Astrocyte (in vitro differentiated cells and primary cell): ENCODE results near the gene FYN. TPM values are rescaled to one million over a fixed set of nuclear protein-coding genes. Genes with fewer than 3 reads are reported as not detected.

Source experiments
- DNase-seq: peaks from one replicate; pipeline ENCODE4 v3.0.0-alpha.2; 2010; ENCODE audit warnings: low read depth
- FAIRE-seq: peaks from 2 replicates; lab custom pipeline; 2011; peaks lifted over from hg19 to GRCh38; lab: Jason Lieb, UNC
- H2AFZ ChIP-seq: 2 replicates; pipeline ENCODE4 v1.6.0; 2012; ENCODE audit warnings: low read depth, low read length, inconsistent platforms
- H3K27ac ChIP-seq: 2 replicates; pipeline ENCODE4 v1.5.1; 2011; ENCODE audit warnings: low read depth, low read length, inconsistent platforms
- H3K27me3 ChIP-seq: 2 replicates; pipeline ENCODE4 v1.6.0; 2011; ENCODE audit warnings: low read length, inconsistent platforms; ENCODE audit not compliant: insufficient read depth
- H3K36me3 ChIP-seq: 2 replicates; pipeline ENCODE4 v1.5.1; 2011; ENCODE audit warnings: low read length, inconsistent platforms; ENCODE audit not compliant: insufficient read depth
- H3K4me1 ChIP-seq: 2 replicates; pipeline ENCODE4 v1.5.1; 2011; ENCODE audit warnings: low read length, inconsistent platforms; ENCODE audit not compliant: insufficient read depth
- H3K4me2 ChIP-seq: 2 replicates; pipeline ENCODE4 v1.6.0; 2012; ENCODE audit warnings: low read length, inconsistent platforms
- H3K4me3 ChIP-seq: 2 replicates; pipeline ENCODE4 v1.5.1; 2011; ENCODE audit warnings: low read depth, mild to moderate bottlenecking, low read length, inconsistent platforms; ENCODE audit not compliant: insufficient read depth
- H3K79me2 ChIP-seq: 2 replicates; pipeline ENCODE4 v1.6.0; 2012; ENCODE audit warnings: mild to moderate bottlenecking, low read length, inconsistent platforms; ENCODE audit not compliant: insufficient read depth
- H3K9ac ChIP-seq: 2 replicates; pipeline ENCODE4 v1.6.0; 2012; ENCODE audit warnings: mild to moderate bottlenecking, low read length, inconsistent platforms
- H3K9me3 ChIP-seq: 2 replicates; pipeline ENCODE4 v1.5.1; 2012; ENCODE audit warnings: low read depth, mild to moderate bottlenecking, low read length, inconsistent platforms; ENCODE audit not compliant: insufficient read depth
- H4K20me1 ChIP-seq: 2 replicates; pipeline ENCODE4 v1.6.0; 2012; ENCODE audit warnings: low read length, inconsistent platforms; ENCODE audit not compliant: insufficient read depth
- H3K27ac Mint-ChIP-seq: one replicate; pipeline ENCODE4 v1.8.0; 2021; ENCODE audit warnings: mild to moderate bottlenecking, mixed read lengths; ENCODE audit not compliant: unreplicated experiment
- H3K27me3 Mint-ChIP-seq: one replicate; pipeline ENCODE4 v1.8.0; 2021; ENCODE audit warnings: low read depth, mixed read lengths; ENCODE audit not compliant: unreplicated experiment
- H3K36me3 Mint-ChIP-seq: one replicate; pipeline ENCODE4 v1.8.0; 2021; ENCODE audit warnings: low read depth, mixed read lengths; ENCODE audit not compliant: unreplicated experiment
- H3K4me1 Mint-ChIP-seq: one replicate; pipeline ENCODE4 v1.8.0; 2021; ENCODE audit warnings: low read depth, mixed read lengths; ENCODE audit not compliant: unreplicated experiment
- H3K4me3 Mint-ChIP-seq: one replicate; pipeline ENCODE4 v1.8.0; 2021; ENCODE audit warnings: mild to moderate bottlenecking, moderate library complexity, mixed read lengths; ENCODE audit not compliant: unreplicated experiment
- H3K9me3 Mint-ChIP-seq: one replicate; pipeline ENCODE4 v1.8.0; 2021; ENCODE audit warnings: mild to moderate bottlenecking, mixed read lengths; ENCODE audit not compliant: unreplicated experiment
- CTCF ChIP-seq: IDR thresholded peaks from 2 replicates; pipeline ENCODE4 v1.5.1; 2011; ENCODE audit warnings: low read depth, mild to moderate bottlenecking, inconsistent platforms, low read length, moderate library complexity; ENCODE audit not compliant: insufficient read depth
- EZH2 ChIP-seq: IDR thresholded peaks from 2 replicates; pipeline ENCODE4 v1.6.1; 2012; ENCODE audit warnings: mild to moderate bottlenecking, low read length, inconsistent platforms; ENCODE audit not compliant: insufficient read depth
- total RNA-seq: library from RNA; stranded (reverse); gene quantifications from 2 replicates; pipeline ENCODE4 v1.2.1, GENCODE V29; 2021

FYN gene
- total RNA-seq, 1 donor from 2014 or later = 167 TPM

- no peaks in the 10 kb centered on the region for H3K9me3 ChIP-seq
- no peaks in the 10 kb centered on the region for H4K20me1 ChIP-seq
- FAIRE-seq = no peak
- H3K36me3 ChIP-seq = peaks cover 12% of the 10 kb centered on the region
- Mint-ChIP-seq H3K4me1 (peaks cover 15% of the 10 kb centered on the region), H3K27ac (no peak overlapping the region), H3K36me3 (peaks cover 10% of the 10 kb centered on the region), H3K9me3 (no peaks in the 10 kb centered on the region), H3K4me3 (no peak overlapping the region), H3K27me3 (no peaks in the 10 kb centered on the region)
- H3K9ac ChIP-seq = no peak overlapping the region
- no peaks in the 10 kb centered on the region for H3K79me2 ChIP-seq
- H3K4me2 ChIP-seq = no peak overlapping the region
- H3K27me3 ChIP-seq = no peaks in the 10 kb centered on the region
- H3K4me1 ChIP-seq = peaks cover 11% of the 10 kb centered on the region
- H3K27ac ChIP-seq = no peak overlapping the region
- no peak for TF ChIP-seq CTCF
- no peak overlapping the region for H3K4me3 ChIP-seq
- H2AFZ ChIP-seq = no peak overlapping the region
- no peak for DNase-seq
These were observed 166.3 kb downstream of the FYN start for GRCh38 chr6:111706841-111707391.

- Histone ChIP-seq H3K4me1 (no peaks in the 10 kb centered on the region), H3K27me3 (no peaks in the 10 kb centered on the region), H3K4me2 (no peak overlapping the region), H3K27ac (no peak overlapping the region), H4K20me1 (no peaks in the 10 kb centered on the region), H3K9me3 (no peaks in the 10 kb centered on the region), H2AFZ (no peak overlapping the region), H3K4me3 (no peak overlapping the region), H3K36me3 (peaks cover 16% of the 10 kb centered on the region), H3K9ac (no peak overlapping the region), H3K79me2 (no peaks in the 10 kb centered on the region)
- Mint-ChIP-seq H3K36me3 (peaks cover 12% of the 10 kb centered on the region), H3K27me3 (no peaks in the 10 kb centered on the region), H3K4me3 (no peak overlapping the region), H3K27ac (no peak overlapping the region), H3K4me1 (no peaks in the 10 kb centered on the region), H3K9me3 (no peaks in the 10 kb centered on the region)
- TF ChIP-seq EZH2 (no peak), CTCF (no peak)
- DNase-seq (no peak), FAIRE-seq (no peak)
These were observed 169.5 kb downstream of the FYN start for GRCh38 chr6:111703723-111704122.

- Histone ChIP-seq H3K36me3 (peaks cover 16% of the 10 kb centered on the region), H3K4me2 (no peak overlapping the region), H3K4me3 (no peak overlapping the region), H3K27me3 (no peaks in the 10 kb centered on the region), H3K27ac (no peak overlapping the region), H3K4me1 (no peaks in the 10 kb centered on the region), H3K9ac (no peak overlapping the region), H4K20me1 (no peaks in the 10 kb centered on the region), H3K9me3 (no peaks in the 10 kb centered on the region), H2AFZ (no peak overlapping the region), H3K79me2 (no peaks in the 10 kb centered on the region)
- Mint-ChIP-seq H3K36me3 (peaks cover 12% of the 10 kb centered on the region), H3K27ac (no peak overlapping the region), H3K27me3 (no peaks in the 10 kb centered on the region), H3K9me3 (no peaks in the 10 kb centered on the region), H3K4me3 (no peak overlapping the region), H3K4me1 (no peaks in the 10 kb centered on the region)
- TF ChIP-seq EZH2 (no peak), CTCF (no peak)
- FAIRE-seq = no peak
- DNase-seq = no peak
These were observed 171.0 kb downstream of the FYN start for GRCh38 chr6:111702268-111702667.
